Measurements from ENCODE around the gene DLL4.
A peak's percentile ranks its signal among the peaks of the same experiment; 100 is the strongest.

DLL4 gene

GRCh38 chr15:40918146-40918798 is 10.9 kb upstream of the DLL4 start:
- H3K36me3 ChIP-seq (ENCODE audit: control insufficient read depth in 1 of 2, insufficient read depth in 2 of 2, low read depth in 1 of 2, low read length in 2 of 2): no peaks in the 10 kb centered on the region
- H2BK12ac ChIP-seq (ENCODE audit: low read length in 2 of 2): no peak overlapping the region
- no peak for DNase-seq

DNA sequence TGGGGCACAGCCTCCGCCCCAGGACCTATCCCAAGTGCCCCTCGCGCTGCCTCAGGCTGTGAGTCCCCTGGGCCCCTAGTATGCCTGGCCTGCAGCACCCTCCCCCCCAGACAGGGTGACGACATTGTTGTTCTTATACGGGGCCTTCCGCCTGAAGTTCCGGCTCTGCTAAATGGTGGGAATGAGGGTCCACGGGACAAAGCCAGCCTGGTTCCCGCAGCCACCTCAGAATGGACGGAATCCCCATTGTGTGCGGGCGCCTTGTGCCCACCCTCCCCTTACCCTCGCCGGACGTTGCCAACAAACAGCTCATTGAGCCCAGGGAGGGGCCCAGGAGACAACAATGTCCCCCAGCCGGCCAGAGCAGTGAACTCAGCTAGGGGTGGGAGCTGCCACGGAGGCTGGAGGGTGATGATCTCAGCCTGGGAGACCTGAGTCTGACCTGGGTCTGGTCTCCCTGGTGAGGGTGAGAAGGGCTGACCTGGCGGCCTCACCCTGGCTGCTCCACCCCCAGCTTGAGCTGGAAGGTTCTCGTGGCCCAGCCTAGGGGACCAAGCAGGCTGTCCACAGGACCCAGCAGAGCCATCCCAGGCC is 10.2 kb upstream of the DLL4 start:
- no peaks in the 10 kb centered on the region for H3K9me3 ChIP-seq (ENCODE audit: control insufficient read depth, low read length)
- no peak overlapping the region for H3K4me3 ChIP-seq (ENCODE audit: insufficient read depth in 1 of 2, low read depth in 1 of 2, low read length in 2 of 2)
- H2AK5ac ChIP-seq (ENCODE audit: low read length, severe bottlenecking): no peak overlapping the region
- no peak overlapping the region for H2BK5ac ChIP-seq (ENCODE audit: low read depth, low read length, poor library complexity, severe bottlenecking)
- H3K27me3 ChIP-seq (ENCODE audit: control insufficient read depth in 1 of 2, insufficient read depth in 1 of 2, low read length in 2 of 2): peaks cover 21 to 42% of the 10 kb centered on the region in 2 experiments
- no peaks in the 10 kb centered on the region for H3K79me1 ChIP-seq (replicated peaks; ENCODE audit: low read length, poor library complexity, severe bottlenecking)
- H2BK12ac ChIP-seq (ENCODE audit: low read length in 2 of 2): no peak overlapping the region
- no peak overlapping the region for H2AFZ ChIP-seq (ENCODE audit: low read depth, low read length)
- H3K9ac ChIP-seq (ENCODE audit: low read length): no peak overlapping the region
- H3K4me1 ChIP-seq (ENCODE audit: control insufficient read depth, insufficient read depth, low read depth, low read length): peaks cover 14% of the 10 kb centered on the region
- no peak overlapping the region for H2BK15ac ChIP-seq (ENCODE audit: low read depth, poor library complexity, severe bottlenecking)
- H4K91ac ChIP-seq (ENCODE audit: low read length): peak overlapping the region; percentile 31
- H3K14ac ChIP-seq (ENCODE audit: low read length in 2 of 2): peak overlapping the region in 1 of 2 experiments; percentile 26
- H3K4ac ChIP-seq (ENCODE audit: low read depth in 1 of 2, low read length in 2 of 2): no peak overlapping the region
- H4K8ac ChIP-seq (ENCODE audit: low read length): no peak overlapping the region
- no peak for DNase-seq
- 74% methylated on average over 19 of the region's 19 CpGs for WGBS
- no peak overlapping the region for H2BK120ac ChIP-seq (ENCODE audit: low read depth, low read length)
- H3K23ac ChIP-seq (ENCODE audit: low read length in 2 of 2): no peak overlapping the region
- no peak overlapping the region for H3K4me2 ChIP-seq (ENCODE audit: low read length, poor library complexity, severe bottlenecking)
- H3K27ac ChIP-seq (ENCODE audit: low read length, poor library complexity, severe bottlenecking): no peak overlapping the region
- no peak overlapping the region for H3K18ac ChIP-seq (ENCODE audit: low read depth in 1 of 2, low read length in 2 of 2)
- no peaks in the 10 kb centered on the region for H3K36me3 ChIP-seq (ENCODE audit: control insufficient read depth in 1 of 2, insufficient read depth in 2 of 2, low read depth in 1 of 2, low read length in 2 of 2)

More at GRCh38 chr15:40918146-40918798, 10.9 kb upstream of the DLL4 start:
- H2BK5ac ChIP-seq (ENCODE audit: low read depth, low read length, poor library complexity, severe bottlenecking): no peak overlapping the region
- H3K4ac ChIP-seq (ENCODE audit: low read depth in 1 of 2, low read length in 2 of 2): no peak overlapping the region
- no peaks in the 10 kb centered on the region for H3K79me1 ChIP-seq (replicated peaks; ENCODE audit: low read length, poor library complexity, severe bottlenecking)
- H3K4me2 ChIP-seq (ENCODE audit: low read length, poor library complexity, severe bottlenecking): no peak overlapping the region
- H2BK120ac ChIP-seq (ENCODE audit: low read depth, low read length): no peak overlapping the region
- no peak overlapping the region for H2AK5ac ChIP-seq (ENCODE audit: low read length, severe bottlenecking)
- H4K8ac ChIP-seq (ENCODE audit: low read length): no peak overlapping the region
- no peak overlapping the region for H3K27ac ChIP-seq (ENCODE audit: low read length, poor library complexity, severe bottlenecking)
- no peak overlapping the region for H3K18ac ChIP-seq (ENCODE audit: low read depth in 1 of 2, low read length in 2 of 2)
- peak overlapping the region; percentile 31 for H4K91ac ChIP-seq (ENCODE audit: low read length)
- H3K23ac ChIP-seq (ENCODE audit: low read length in 2 of 2): no peak overlapping the region
- no peak overlapping the region for H3K9ac ChIP-seq (ENCODE audit: low read length)
- no peaks in the 10 kb centered on the region for H3K9me3 ChIP-seq (ENCODE audit: control insufficient read depth, low read length)
- peaks cover 14% of the 10 kb centered on the region for H3K4me1 ChIP-seq (ENCODE audit: control insufficient read depth, insufficient read depth, low read depth, low read length)
- no peak overlapping the region for H2AFZ ChIP-seq (ENCODE audit: low read depth, low read length)
- H3K14ac ChIP-seq (ENCODE audit: low read length in 2 of 2): no peak overlapping the region
- H3K4me3 ChIP-seq (ENCODE audit: insufficient read depth in 1 of 2, low read depth in 1 of 2, low read length in 2 of 2): no peak overlapping the region
- H2BK15ac ChIP-seq (ENCODE audit: low read depth, poor library complexity, severe bottlenecking): no peak overlapping the region
- peaks cover 16 to 40% of the 10 kb centered on the region in 2 experiments for H3K27me3 ChIP-seq (ENCODE audit: control insufficient read depth in 1 of 2, insufficient read depth in 1 of 2, low read length in 2 of 2)
- WGBS: 77% methylated on average over 15 of the region's 15 CpGs

DNA sequence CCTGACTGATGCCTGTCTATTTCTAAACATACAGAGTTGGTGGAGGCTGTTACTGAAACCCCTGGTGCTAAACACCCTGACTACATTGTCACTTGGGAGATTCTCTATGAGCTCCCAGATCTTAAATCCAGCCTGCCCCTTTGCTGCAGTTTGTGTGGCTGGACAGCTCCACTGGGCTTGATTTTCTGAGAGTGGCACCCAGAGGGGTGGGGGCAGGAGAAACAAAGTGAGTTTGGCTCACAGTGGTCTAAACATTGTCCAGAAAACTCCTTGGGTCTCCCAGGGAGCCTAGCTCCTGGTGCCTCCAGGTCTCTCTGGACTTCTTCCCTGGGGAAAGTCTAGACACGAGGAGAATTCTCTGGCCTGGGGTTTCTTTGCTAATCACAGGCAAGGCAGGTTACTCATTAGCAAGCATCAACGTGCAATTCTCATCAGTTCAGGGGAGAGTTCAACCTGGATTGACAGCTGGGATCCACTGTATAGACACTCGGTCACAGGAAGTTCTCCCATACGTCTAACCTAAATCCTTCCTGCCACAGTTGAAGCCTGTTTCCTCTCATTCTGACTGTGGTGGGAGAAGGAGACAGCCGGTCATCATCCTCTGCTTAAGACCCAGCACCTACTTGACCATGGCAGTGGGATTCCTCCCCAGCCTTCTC is 7.1 kb upstream of the DLL4 start:
- Histone ChIP-seq H3K27me3 (ENCODE audit: control insufficient read depth in 1 of 2, insufficient read depth in 1 of 2, low read length in 2 of 2) (peaks cover 49 to 65% of the 10 kb centered on the region in 2 experiments), H2AFZ (ENCODE audit: low read depth, low read length) (no peak overlapping the region), H3K36me3 (ENCODE audit: control insufficient read depth in 1 of 2, insufficient read depth in 2 of 2, low read depth in 1 of 2, low read length in 2 of 2) (no peaks in the 10 kb centered on the region), H2AK5ac (ENCODE audit: low read length, severe bottlenecking) (no peak overlapping the region), H3K4ac (ENCODE audit: low read depth in 1 of 2, low read length in 2 of 2) (no peak overlapping the region), H2BK15ac (ENCODE audit: low read depth, poor library complexity, severe bottlenecking) (no peak overlapping the region), H3K9ac (ENCODE audit: low read length) (no peak overlapping the region), H3K79me1 (replicated peaks; ENCODE audit: low read length, poor library complexity, severe bottlenecking) (no peaks in the 10 kb centered on the region), H2BK12ac (ENCODE audit: low read length in 2 of 2) (no peak overlapping the region), H3K14ac (ENCODE audit: low read length in 2 of 2) (no peak overlapping the region), H2BK120ac (ENCODE audit: low read depth, low read length) (no peak overlapping the region), H3K9me3 (ENCODE audit: control insufficient read depth, low read length) (no peaks in the 10 kb centered on the region), H3K18ac (ENCODE audit: low read depth in 1 of 2, low read length in 2 of 2) (no peak overlapping the region), H3K4me3 (ENCODE audit: insufficient read depth in 1 of 2, low read depth in 1 of 2, low read length in 2 of 2) (no peak overlapping the region), H3K23ac (ENCODE audit: low read length in 2 of 2) (no peak overlapping the region), H3K4me2 (ENCODE audit: low read length, poor library complexity, severe bottlenecking) (no peak overlapping the region), H3K27ac (ENCODE audit: low read length, poor library complexity, severe bottlenecking) (no peak overlapping the region), H3K4me1 (ENCODE audit: control insufficient read depth, insufficient read depth, low read depth, low read length) (peaks cover 29% of the 10 kb centered on the region), H4K8ac (ENCODE audit: low read length) (no peak overlapping the region), H4K91ac (ENCODE audit: low read length) (no peak overlapping the region), H2BK5ac (ENCODE audit: low read depth, low read length, poor library complexity, severe bottlenecking) (no peak overlapping the region)
- no peak for DNase-seq
- 62% methylated on average over 5 of the region's 5 CpGs for WGBS

GRCh38 chr15:40922608-40923005 is 6.5 kb upstream of the DLL4 start:
- Histone ChIP-seq H3K27ac (ENCODE audit: low read length, poor library complexity, severe bottlenecking) (no peak overlapping the region), H2BK5ac (ENCODE audit: low read depth, low read length, poor library complexity, severe bottlenecking) (no peak overlapping the region), H3K23ac (ENCODE audit: low read length in 2 of 2) (no peak overlapping the region), H3K79me1 (replicated peaks; ENCODE audit: low read length, poor library complexity, severe bottlenecking) (no peaks in the 10 kb centered on the region), H3K27me3 (ENCODE audit: control insufficient read depth in 1 of 2, insufficient read depth in 1 of 2, low read length in 2 of 2) (peaks cover 50 to 67% of the 10 kb centered on the region in 2 experiments), H3K4me2 (ENCODE audit: low read length, poor library complexity, severe bottlenecking) (no peak overlapping the region), H3K4me3 (ENCODE audit: insufficient read depth in 1 of 2, low read depth in 1 of 2, low read length in 2 of 2) (no peak overlapping the region), H2BK12ac (ENCODE audit: low read length in 2 of 2) (no peak overlapping the region), H3K4ac (ENCODE audit: low read depth in 1 of 2, low read length in 2 of 2) (no peak overlapping the region), H3K36me3 (ENCODE audit: control insufficient read depth in 1 of 2, insufficient read depth in 2 of 2, low read depth in 1 of 2, low read length in 2 of 2) (no peaks in the 10 kb centered on the region), H3K9ac (ENCODE audit: low read length) (no peak overlapping the region), H3K9me3 (ENCODE audit: control insufficient read depth, low read length) (no peaks in the 10 kb centered on the region), H3K18ac (ENCODE audit: low read depth in 1 of 2, low read length in 2 of 2) (no peak overlapping the region), H4K8ac (ENCODE audit: low read length) (no peak overlapping the region), H4K91ac (ENCODE audit: low read length) (no peak overlapping the region), H2BK120ac (ENCODE audit: low read depth, low read length) (no peak overlapping the region), H3K4me1 (ENCODE audit: control insufficient read depth, insufficient read depth, low read depth, low read length) (peaks cover 32% of the 10 kb centered on the region), H2AFZ (ENCODE audit: low read depth, low read length) (no peak overlapping the region), H2BK15ac (ENCODE audit: low read depth, poor library complexity, severe bottlenecking) (no peak overlapping the region), H2AK5ac (ENCODE audit: low read length, severe bottlenecking) (no peak overlapping the region), H3K14ac (ENCODE audit: low read length in 2 of 2) (no peak overlapping the region)
- 76% methylated on average over 10 of the region's 10 CpGs for WGBS
- no peak for DNase-seq
